G401.6 (cell line): ENCODE data around the gene AMTN.
"Not testable (repeated sequence)": the region's sequence is repeated elsewhere in the genome, so short reads cannot be mapped to it uniquely, and the experiment has no call there.

Experiments used
- FAIRE-seq: peaks from 2 replicates; lab custom pipeline; 2012; peaks lifted over from hg19 to GRCh38; lab: Jason Lieb, UNC

The AMTN gene, protein sequence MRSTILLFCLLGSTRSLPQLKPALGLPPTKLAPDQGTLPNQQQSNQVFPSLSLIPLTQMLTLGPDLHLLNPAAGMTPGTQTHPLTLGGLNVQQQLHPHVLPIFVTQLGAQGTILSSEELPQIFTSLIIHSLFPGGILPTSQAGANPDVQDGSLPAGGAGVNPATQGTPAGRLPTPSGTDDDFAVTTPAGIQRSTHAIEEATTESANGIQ

DNA sequence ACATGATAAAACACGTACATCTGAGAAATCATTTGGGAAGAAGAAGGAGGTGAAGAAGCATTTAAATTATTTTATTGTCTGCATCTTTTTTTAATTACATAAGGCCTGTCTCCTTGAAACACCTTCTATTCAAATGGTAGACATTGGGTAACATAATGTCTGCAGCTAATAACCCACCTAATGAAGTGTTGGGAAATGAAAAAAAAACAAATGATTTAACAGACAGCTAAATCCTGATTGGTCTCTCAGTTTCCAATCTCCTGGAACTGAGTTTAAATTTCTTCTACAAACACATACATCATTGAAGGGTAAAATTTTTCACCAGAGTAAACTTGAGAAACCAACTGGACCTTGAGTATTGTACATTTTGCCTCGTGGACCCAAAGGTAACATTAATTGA lies at the start of gene AMTN:
TSS of gene AMTN (plus strand) at position 301 of the 400 bp plus-strand sequence. CDS start 209 bp downstream, outside the sequence.
- FAIRE-seq = no peak

DNA sequence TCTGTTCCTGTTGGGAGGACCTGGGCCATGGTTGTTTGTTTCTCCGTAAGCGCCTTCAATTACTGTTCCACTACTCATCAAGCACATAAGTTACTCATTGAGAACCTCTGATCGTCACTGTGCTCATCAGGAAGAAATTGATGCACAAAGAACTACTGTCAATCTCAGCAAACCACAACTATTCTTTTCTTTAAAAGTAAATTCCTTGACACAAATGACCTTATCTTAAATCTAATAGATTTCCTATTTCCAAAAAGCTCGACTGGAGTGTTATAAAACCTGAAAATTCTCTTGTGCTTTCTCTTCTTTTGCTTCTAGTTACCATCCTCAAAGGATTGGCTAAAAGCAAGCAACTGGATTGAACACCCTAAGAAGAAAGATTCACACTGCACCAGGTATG lies 46.5 kb upstream of the AMTN start, which contains the start of gene MUC7:
TSS of gene MUC7 (plus strand) at position 301 of the 400 bp plus-strand sequence. CDS start 1,825 bp downstream, outside the sequence.
- FAIRE-seq = no peak

DNA sequence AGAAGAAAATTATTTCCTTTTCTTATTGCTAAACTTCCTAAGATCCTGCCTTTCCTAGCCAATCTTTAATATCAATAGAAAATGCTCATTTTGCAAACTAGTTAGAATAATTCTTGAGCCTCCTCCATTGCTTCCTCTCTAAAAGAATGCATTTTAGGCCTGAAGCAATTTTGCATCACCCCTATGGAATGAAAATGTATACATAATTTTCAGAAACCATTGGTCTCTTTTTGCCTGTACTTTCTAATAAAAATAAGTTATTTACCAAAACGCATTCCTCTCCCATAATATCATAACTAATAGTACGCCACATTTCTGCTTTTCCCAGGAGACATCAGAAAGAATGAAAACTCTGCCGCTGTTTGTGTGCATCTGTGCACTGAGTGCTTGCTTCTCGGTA lies 44.7 kb upstream of the AMTN start:
- FAIRE-seq = no peak

DNA sequence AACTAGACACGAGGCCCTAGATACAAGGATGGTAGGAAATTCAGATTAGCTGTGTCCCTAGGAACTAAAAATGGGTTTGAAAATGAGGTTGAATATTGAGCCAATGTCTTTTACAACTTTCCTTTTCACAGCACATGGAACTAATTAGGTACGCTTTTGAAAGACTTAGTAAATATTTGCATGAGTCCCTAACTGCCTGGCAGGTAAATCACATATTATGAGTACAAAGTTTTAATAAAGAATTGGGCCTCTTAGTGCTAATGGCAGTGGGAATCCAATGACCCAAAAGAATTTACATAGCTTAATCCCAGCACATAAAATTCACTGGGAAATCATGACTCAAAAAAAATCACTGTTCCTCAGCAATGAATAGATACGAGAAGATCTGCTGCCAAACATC lies 29.6 kb upstream of the AMTN start:
- no peak for FAIRE-seq

DNA sequence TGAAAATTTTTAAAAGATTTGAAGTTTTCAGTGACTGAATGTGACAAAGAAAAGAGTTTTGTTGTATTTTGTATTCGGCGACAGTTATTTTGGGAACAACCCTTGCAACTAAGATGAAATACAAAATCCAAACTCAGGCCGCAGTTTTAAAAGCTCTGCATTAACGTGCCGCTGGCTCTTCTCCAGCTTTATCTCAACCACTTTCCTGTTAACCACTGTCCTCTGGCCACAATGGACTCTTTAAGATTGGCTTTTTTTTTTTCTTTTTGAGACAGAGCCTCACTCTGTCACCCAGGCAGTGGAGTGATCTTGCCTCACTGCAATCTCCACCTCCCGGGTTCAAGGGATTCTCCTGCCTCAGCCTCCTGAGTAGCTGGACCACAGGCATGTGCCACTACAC lies 22.1 kb upstream of the AMTN start:
- FAIRE-seq = no peak

DNA sequence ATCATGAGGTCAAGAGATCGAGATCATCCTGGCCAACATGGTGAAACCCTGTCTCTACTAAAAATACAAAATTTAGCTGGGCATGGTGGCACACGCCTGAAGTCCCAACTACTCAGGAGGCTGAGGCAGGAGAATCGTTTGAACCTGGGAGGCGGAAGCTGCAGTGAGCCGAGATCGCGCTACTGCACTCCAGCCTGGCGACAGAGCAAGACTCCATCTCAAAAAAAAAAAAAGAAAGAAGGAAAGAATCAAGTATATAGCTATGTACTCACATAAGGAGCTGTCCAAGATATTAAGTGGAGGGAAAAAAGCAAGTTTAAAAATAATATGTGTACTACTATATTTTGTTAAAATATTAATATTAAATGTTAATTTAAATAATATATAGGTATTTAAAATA lies 16.5 kb upstream of the AMTN start:
- FAIRE-seq = not testable (repeated sequence)

DNA sequence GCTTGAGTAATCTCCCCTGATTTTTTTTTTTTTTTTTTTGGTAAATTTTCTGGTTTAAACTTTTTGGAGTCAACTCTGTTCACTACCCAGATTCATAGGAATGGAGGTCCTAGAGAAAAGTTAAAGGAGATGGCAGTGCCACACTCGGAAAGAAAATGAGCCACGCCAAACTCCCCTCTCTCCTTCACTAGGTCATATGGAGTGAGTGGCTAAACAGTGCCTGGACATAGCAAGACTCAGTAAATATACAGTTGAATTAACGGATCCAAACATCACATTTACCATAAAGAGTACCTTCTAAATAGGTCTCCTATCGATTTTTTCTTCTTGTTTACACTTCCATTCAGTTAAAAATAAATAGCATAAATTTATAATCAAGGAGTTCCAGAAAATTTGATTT lies 13.6 kb upstream of the AMTN start:
- FAIRE-seq = no peak

DNA sequence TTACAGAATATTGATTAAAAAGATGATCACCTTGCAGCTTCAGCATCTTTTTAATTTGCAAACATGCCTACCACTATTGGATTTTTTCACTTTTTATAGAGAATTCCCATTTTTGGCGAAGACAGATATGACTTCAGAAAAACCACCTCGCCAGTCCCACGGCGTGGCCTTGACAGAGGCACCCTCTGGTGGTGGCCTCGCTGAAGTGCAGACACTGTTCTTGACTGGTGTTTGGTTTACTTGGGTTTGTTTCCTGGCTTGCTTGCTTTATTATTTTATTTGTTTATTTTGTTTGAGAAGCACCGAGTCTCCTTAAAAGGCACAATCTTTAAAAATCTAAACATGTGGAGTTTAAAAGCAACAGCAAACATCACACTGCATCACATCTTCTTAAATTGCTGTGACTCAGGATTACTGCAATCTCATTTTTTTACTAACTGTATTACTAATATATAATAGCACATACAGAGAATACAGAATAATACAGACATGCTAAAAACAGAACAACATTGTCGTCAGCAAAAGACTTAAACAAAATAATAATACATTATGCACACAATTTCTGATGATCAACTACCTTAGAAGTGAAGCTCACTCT lies 13.1 kb upstream of the AMTN start:
- FAIRE-seq = peak; percentile 84

DNA sequence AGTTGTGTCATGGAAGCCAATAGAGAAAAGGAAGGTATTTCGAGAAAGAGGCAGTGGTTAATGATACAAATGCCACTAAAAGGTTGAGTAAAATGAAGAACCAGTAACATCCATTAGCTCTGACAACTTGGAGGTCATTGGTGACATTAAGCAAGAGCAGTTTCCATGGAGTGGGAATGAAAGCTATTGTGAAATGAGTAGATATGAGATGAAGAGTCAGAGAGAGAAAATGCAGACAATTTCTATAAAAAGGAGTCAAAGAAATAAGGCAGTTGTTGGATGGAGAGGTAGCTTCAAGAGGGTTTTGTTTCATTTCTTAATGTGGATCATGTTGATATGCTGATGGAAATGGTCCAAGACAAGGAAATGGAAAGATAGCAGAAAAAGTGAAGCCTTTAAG lies 9.6 kb upstream of the AMTN start:
- FAIRE-seq = no peak

DNA sequence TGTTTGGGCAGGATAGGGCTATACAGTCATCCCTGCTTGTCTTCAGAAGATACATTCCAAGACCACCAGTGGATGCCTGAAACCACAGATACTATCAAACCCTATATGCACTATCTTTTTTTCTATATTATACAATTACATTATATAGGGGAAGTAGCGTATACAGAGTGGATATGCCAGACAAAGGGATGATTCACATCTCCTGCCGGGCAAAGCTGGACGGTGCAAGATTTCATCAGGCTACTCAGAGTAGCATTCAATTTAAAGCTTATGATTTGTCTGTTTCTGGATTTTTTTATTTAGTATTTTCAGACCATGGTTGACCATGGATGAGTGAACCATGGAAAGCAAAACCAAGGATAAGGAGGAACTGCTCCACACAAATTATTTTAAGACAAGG lies 7.0 kb upstream of the AMTN start:
- FAIRE-seq = no peak

DNA sequence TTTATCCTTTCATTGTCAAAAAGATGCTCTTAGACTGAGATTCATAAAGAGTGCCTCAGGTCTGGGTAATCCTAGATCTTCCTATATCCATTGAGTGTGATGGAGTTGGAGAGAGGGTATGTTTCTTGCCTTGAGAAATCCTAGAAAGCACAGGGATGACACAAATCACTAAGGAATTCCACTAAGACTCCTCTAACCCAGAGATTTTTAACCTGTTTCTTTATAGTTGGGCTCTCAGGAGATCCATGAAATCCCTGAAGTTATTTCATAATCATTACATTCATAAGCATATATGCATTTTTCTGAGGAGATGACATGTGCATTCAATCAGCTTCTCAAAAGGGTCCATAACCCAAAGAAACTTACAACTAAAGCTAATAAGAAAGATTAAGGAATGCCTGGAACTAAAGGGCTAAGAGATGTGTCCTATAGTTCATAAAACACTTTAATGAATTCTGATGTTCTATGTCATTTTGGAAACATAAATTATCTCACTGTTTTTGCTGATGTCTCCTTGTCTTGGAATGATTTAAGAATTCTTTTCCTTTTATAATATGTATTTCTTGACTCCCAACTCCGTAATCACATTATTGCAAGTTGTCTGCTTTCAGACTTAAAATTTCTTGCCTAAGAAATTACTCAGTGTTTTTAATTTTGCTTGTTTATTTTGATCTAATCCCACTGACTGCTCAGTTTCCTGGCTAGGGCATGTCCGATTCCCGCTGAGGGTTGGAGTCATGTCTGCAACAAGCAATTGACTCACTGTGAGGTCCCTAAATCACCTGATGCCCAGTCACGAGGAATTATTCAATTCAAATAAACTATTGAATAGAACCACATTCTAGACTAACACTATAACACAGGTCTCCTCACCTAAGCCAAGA lies 2.8 kb upstream of the AMTN start:
- no peak for FAIRE-seq

DNA sequence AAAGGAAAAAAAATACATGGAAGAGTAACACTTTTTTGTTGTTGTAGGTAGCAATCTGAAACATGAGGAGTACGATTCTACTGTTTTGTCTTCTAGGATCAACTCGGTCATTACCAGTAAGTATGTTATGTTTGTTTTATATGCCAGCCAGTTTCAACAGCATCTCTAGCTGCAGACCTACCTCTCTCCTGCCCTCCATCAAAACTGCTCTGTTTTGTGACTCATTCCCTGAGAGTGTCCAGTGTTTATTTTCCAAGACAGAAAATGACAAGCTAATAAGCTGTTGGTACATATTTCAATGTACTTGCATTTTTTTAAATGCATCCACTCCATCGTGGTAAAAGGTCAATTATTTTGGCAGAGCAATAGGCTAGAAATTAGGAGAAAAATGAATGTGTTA lies 347 bp downstream of the AMTN start:
- no peak for FAIRE-seq

DNA sequence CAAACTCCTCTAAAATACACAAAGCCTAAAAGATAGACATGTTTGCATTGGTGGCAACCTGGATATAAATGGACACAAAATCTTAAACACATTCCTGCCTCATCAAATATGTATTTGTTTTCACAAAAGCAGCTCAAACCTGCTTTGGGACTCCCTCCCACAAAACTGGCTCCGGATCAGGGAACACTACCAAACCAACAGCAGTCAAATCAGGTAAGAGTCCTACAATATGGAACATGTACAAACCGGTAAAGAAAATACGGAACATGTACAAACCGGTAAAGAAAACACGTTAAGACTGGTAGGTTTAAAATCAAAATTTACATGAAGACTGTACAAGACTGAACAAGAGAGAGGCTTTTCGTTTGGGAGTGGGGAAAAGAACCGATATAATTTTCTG lies 4.3 kb downstream of the AMTN start:
- no peak for FAIRE-seq

DNA sequence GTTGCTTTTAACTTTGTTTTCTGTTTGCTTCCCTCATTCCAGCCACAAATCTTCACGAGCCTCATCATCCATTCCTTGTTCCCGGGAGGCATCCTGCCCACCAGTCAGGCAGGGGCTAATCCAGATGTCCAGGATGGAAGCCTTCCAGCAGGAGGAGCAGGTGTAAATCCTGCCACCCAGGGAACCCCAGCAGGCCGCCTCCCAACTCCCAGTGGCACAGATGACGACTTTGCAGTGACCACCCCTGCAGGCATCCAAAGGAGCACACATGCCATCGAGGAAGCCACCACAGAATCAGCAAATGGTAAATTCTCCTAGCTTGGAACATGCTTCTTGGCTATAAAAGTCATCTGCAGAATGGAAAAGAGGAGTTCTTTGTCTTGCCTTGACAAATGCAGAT lies 12.6 kb downstream of the AMTN start:
- FAIRE-seq = no peak

DNA sequence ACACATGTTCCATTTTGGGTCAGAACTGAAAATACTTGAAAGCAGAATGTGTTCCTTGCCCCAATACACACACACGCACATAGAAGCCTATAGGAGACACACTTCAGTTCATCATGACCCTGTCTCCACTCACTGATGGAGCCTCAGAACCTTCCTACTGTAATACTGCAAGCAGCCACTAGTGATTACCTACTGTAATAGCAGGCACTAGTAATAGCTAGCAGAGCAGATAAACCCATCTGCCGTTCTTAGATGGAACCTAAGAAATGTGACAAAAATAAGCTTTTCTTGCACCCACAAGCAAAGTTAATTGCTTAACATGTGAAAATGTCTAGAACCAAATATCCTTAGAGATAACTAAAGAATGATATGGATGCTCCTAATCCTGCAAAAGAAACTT lies 13.6 kb downstream of the AMTN start:
- no peak for FAIRE-seq

DNA sequence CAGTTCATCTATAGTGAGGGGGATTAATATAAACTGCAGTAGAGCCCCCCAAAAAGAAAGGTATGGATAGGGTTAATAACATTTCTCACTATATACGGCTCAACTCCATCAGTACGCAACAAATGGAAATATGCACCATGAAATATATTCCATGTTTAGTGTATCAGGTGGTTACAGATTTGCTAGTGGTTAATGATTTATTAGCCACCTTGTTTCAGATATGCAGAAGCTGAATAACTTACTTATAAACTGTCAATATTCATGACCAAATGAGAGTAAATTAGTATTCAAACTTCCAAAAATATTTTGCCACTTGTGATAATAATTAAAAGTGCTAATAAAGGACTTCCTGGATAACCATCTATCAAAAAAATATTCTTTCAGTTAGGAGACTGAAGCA lies 14.8 kb downstream of the AMTN start:
- no peak for FAIRE-seq

DNA sequence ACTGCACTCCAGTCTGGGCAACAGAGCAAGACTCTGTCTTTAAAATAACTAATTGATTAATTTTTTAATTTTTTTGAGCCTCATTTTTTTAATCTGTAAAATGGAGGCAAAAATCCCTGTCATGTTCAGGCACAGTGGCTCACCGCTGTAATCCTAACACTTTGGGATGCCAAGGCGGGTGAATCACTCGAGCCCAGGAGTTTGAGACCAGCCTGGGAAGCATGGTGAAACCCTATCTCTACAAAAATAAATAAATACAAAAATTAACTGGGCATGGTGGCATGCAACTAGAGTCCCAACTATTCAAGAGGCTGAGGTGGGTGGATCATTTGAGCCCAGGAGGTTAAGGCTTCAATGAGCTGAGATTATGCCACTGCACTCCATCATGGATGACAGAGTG lies 15.4 kb downstream of the AMTN start:
- no peak for FAIRE-seq

DNA sequence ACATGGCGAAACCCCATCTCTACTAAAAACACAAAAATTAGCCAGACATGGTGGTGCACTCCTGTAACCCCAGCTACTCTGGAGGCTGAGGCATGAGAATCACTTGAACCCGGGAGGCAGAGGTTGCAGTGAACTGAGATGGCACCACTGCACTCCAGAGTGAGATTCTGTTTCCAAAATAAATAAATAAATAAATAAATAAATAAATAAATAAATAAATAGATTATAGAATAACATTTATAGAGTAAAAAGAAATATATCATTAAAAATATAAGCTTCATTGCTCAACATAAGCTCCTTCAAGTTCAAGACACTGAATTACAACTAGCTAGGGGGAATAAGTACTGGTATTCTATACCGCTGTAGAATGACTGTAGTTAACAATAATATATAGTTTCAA lies 16.5 kb downstream of the AMTN start:
- FAIRE-seq = not testable (repeated sequence)

DNA sequence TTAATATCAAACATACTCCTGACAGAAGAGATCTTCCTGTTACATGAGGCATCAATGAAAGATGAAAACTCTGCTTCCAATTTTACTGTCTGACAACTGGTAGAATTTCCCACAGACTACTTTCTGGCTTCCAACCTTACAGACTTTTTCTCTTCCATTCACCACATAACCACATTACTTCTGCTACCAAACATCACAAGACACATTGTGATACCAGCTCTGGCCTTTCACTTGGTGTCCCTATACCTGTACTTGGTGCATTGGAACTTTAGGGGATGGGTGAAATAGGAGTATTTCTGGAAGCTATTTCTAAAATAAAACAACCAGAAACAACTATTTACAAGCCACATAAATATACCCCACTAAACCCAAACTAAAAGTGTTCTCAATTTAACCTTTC lies 20.5 kb downstream of the AMTN start:
- FAIRE-seq = no peak

DNA sequence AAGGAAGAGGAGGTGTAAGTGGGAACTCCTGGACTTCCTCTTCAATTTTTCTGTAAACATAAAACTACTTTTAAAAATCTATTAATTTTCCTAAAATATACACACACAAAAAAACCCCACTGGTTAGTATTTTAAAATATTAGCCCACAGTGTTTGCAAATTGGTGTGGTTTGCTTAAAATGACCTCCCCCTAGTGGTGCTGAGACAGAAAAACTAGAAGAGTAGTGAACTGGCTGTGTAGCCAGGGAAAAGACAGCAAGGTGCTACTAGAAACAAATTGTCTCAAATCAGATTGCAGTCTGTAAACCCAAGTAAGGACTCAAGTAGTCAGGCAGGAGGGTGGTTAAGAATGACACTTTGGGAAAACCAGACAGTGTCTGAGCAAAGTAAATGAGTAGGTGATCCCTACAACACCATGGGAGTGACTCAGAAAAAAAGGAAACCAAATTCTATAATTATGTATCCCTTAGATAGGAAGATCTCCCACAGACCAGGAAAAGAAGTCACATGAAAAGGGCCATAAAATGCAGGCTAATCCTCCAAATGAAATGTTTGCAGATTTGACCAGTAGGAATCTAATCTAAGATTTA lies 26.0 kb downstream of the AMTN start:
- peak; percentile 36 for FAIRE-seq

DNA sequence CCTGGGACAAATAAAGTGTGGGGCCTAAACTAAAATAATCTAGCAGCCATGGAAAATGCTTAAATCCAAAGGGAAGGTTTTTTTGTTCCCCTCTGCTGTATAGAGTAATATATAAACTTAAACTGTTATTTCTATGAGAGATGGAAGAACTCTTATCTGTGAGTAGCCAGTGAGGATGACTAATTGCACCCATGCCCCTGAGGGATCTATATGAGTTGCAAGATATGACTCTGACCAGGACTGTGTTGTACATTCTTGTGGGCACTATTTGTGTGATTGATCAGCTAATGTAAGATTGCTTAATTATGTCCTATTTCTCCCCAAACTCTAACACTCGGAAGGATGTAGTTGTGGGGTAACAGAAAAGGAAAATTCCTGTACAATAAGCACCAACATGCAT lies 38.5 kb downstream of the AMTN start:
- no peak for FAIRE-seq

DNA sequence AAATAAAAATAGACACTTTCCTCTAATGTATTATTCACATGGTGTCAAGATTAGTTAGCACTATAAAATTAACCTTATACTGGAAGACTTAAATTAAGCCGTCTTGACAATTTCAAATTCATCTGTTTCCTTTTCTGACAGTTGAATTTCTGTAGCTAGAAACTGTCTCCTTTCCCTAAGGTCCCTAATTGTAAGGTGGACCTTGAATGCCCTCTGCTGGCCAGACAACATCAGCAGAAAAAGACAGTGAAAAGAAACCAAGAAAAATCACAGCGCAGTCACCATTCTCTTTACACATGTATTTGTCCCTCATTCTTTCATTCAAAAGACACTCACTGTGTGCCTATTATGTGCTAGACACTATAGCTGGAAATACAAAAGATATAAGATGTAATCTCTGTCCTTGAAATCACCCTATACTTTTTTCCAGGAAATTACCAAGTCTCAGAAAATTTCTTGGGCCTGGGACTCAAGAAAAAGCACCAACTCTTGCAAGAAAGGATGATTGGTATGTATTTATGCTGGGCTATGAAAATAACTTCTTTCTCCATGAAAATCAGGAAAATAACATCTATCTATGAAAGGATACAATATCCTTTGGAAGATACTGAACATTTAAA lies 41.0 kb downstream of the AMTN start:
- FAIRE-seq = peak; percentile 93

DNA sequence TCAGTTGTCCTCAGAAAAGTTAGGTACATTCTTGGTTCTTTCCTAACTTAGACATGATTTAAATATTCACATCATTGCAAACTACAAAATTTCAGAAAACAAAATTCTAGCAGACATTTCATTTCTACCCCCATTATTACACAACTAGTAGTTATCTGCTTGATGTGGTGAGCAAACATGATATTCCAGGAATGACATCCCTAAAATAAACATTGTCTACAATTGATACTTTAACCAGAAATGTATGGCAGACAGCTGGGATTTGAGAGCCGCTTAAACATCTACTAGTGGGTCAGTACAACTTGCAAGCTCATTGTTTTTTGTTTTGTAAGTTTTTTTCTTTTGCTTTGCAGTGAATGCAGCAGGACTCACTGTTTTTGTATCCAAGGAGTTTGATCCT lies 41.6 kb downstream of the AMTN start:
- FAIRE-seq = no peak
